Omental fat pad (tissue), 4 donors: Measurements from ENCODE around the gene ANTXR1. TPM values are rescaled to one million over a fixed set of nuclear protein-coding genes. Genes with fewer than 3 reads are reported as not detected.

Source experiments
- ATAC-seq: fragments of 150-250 bp; one replicate; pipeline ENCODE4 v1.9.1; 2016; ENCODE audit warnings: mild to moderate bottlenecking, moderate library complexity; ENCODE audit not compliant: low FRiP score
- DNase-seq: peaks from one replicate; pipeline ENCODE4 v3.0.0-alpha.2; 2019; ENCODE audit warnings: low spot score
- CTCF ChIP-seq, 3 donors: fragments of 450-650 bp; IDR thresholded peaks; one replicate each; pipeline ENCODE4 v1.5.1; 2016 to 2017; ENCODE audit warnings: antibody characterized with exemption in 3 of 3, mild to moderate bottlenecking in 3 of 3, moderate library complexity in 2 of 3
- total RNA-seq, 4 donors: library from RNA; depleted of rRNA; stranded (reverse); fragments of >200 nt; gene quantifications; one replicate each; pipeline ENCODE4 v1.1.0, GENCODE V29; 2016

The ANTXR1 gene
- total RNA-seq, 4 donors from 2014 or later: 27.7 to 49.1 (median 37.1) TPM

- DNase-seq: no peak
- TF ChIP-seq CTCF (IDR thresholded peaks at IDR 0.05): no peak
- no peak for ATAC-seq
These were observed 77.8 kb downstream of the ANTXR1 start for GRCh38 chr2:69090820-69091219.

- DNase-seq (no peak), ATAC-seq (no peak)
- no peak for TF ChIP-seq CTCF (IDR thresholded peaks at IDR 0.05)
These were observed 79.9 kb downstream of the ANTXR1 start for GRCh38 chr2:69092857-69093256.

- TF ChIP-seq CTCF (IDR thresholded peaks at IDR 0.05): no peak
- peak; percentile 75 for ATAC-seq
- no peak for DNase-seq
These were observed 82.3 kb downstream of the ANTXR1 start for GRCh38 chr2:69095305-69095704.

- TF ChIP-seq CTCF (IDR thresholded peaks at IDR 0.05): no peak
- no peak for ATAC-seq
- DNase-seq: no peak
These were observed 83.5 kb downstream of the ANTXR1 start for GRCh38 chr2:69096326-69097095.

GRCh38 chr2:69097148-69097610 is 84.2 kb downstream of the ANTXR1 start:
- no peak for ATAC-seq
- no peak for DNase-seq
- TF ChIP-seq CTCF (IDR thresholded peaks at IDR 0.05): no peak

DNA sequence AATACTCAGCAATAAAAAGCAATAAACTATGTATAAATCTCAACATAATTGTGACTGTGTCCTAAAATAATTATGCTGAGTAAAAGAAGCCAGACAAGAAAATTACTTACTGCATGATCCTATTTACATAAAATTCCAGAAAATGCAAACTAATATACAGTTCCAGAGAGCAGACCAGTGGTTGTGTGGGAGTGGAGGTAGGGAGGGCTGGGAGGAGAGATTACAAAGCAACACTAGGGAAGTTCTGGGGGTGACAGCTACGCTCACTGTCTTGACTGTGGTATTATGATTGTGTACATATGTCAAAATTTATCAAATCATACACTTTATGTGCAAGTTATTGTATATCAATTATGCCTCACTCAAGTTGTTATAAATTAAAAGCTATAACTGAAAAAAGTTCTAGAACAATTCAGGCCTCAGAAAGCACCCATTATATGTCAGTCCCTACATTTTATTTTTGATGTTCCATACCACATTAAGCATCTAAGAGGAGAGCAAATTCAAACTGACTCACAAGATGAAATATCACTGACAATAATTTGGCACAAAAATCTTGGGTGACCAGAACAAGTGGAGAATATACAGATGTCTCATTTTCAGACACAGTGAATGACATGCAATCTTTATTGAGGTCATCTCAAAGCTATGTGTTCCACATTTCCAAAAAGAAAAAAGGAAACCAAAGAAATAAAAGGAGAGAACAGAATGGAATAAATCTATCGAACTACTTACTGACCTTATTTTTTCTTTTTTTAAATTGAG is 85.1 kb downstream of the ANTXR1 start:
- no peak for TF ChIP-seq CTCF (IDR thresholded peaks at IDR 0.05)
- DNase-seq: no peak

More for the DNA sequence above, 85.1 kb downstream of the ANTXR1 start:
- ATAC-seq: no peak
